Fibroblast of the aortic adventitia (primary cell): ENCODE results near the gene BCL11B. TPM values are rescaled to one million over a fixed set of nuclear protein-coding genes. Genes with fewer than 3 reads are reported as not detected.

Experiments
- DNase-seq: peaks from one replicate; pipeline ENCODE4 v3.0.0-alpha.2; 2010; ENCODE audit warnings: low read depth
- H3K4me3 ChIP-seq: 2 replicates; pipeline ENCODE4 v1.5.1; 2011; ENCODE audit warnings: low read depth, mild to moderate bottlenecking, control low read depth, low read length, moderate library complexity
- total RNA-seq: library from RNA; depleted of rRNA; stranded (reverse); fragments of >200 nt; gene quantifications from 2 replicates; pipeline ENCODE4 v1.2.3, GENCODE V29; 2012; ENCODE audit warnings: low replicate concordance
- TF ChIP-seq, protein P1 (sequence below): IDR thresholded peaks from 2 replicates; pipeline ENCODE4 v1.5.1; 2011; ENCODE audit warnings: mild to moderate bottlenecking, low read length, control low read depth, inconsistent platforms; ENCODE audit not compliant: insufficient read depth

Gene BCL11B
- total RNA-seq, 1 donor, result 0.09 TPM

DNA sequence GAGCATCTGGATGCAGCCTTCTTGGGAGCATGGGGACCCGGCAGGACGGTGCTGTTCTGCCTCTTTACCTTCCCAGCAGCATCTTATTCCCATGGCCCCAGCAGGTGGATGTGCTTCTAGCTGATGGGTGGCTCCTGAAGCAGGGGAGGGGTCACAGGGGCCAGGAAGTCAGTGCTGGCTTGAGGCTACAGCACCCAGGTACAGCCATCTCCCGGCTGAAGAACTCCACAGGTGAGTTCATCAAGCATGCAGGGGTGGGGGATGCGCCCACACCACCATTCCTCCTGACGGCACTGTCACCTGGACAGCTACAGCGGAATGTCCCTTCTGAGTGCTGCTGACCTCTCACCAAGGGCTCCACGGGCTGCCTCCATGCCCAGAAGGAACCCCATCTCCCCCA is 57.3 kb downstream of the BCL11B start:
- TF ChIP-seq, protein P1, sequence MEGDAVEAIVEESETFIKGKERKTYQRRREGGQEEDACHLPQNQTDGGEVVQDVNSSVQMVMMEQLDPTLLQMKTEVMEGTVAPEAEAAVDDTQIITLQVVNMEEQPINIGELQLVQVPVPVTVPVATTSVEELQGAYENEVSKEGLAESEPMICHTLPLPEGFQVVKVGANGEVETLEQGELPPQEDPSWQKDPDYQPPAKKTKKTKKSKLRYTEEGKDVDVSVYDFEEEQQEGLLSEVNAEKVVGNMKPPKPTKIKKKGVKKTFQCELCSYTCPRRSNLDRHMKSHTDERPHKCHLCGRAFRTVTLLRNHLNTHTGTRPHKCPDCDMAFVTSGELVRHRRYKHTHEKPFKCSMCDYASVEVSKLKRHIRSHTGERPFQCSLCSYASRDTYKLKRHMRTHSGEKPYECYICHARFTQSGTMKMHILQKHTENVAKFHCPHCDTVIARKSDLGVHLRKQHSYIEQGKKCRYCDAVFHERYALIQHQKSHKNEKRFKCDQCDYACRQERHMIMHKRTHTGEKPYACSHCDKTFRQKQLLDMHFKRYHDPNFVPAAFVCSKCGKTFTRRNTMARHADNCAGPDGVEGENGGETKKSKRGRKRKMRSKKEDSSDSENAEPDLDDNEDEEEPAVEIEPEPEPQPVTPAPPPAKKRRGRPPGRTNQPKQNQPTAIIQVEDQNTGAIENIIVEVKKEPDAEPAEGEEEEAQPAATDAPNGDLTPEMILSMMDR, result no peak
- no peak for DNase-seq
- H3K4me3 ChIP-seq, result no peak overlapping the region

DNA sequence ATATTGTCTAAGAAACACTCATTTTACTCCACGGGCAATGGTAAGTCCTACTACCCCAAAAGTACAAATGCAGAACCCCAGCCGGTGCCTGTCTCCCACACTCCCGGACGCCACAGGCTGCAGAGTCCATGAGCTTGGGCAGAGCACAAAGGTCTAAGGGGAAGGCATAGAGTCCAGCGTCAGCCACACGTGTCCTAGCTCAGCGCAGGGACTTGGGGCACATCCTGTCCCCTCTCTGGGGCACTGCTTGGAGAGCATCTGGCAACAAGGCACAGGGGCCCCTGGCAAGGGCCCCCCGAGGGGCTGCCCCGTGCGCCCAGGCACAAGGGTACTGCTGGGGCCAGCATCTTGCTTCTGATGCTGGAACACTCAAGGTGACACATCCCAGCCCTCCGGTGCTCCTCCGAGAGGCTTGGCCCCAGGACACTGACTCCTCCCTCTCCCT is 58.4 kb downstream of the BCL11B start:
- TF ChIP-seq, protein P1, result no peak
- H3K4me3 ChIP-seq, result no peak overlapping the region
- no peak for DNase-seq

DNA sequence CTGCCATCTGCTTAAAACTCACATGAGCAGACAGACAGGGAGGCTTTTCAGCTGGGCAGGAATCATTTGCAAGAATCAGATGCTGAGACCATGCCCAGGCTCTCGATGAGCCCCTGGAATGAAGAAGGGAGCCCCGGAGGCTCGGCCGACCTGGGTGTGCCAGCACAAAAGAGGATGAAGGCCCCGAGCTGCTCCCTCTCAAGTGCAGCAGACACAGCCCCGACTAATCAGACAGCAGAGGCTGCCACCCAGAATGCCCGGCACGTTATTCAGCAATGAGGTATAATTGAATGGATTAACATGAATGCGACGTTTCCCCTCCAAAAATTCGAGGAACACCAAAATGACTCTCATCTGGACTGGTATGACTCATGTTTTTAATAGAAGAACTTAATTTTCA is 58.9 kb downstream of the BCL11B start:
- DNase-seq, result no peak
- TF ChIP-seq, protein P1, result no peak
- no peak overlapping the region for H3K4me3 ChIP-seq

DNA sequence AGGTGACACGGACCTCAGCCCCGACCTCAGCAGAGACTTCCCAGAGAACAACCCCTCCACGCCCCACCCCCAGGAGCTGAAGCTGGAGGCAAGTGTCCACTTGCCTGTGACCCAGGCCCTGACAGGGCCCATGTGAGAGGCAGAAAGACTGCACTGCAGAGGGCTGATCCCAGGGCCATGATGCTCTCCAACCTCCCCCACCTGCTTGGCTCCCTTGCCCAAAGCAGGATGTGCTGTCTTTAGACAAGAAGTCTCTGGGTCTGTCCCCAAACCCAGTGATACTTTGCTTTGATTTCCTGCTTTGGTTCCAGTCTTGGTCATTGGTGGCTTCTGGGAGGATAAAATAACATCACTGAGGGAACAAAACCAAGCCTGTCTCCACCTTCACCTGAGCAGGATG is 59.4 kb downstream of the BCL11B start:
- no peak overlapping the region for H3K4me3 ChIP-seq
- DNase-seq, result no peak
- TF ChIP-seq, protein P1, result no peak

DNA sequence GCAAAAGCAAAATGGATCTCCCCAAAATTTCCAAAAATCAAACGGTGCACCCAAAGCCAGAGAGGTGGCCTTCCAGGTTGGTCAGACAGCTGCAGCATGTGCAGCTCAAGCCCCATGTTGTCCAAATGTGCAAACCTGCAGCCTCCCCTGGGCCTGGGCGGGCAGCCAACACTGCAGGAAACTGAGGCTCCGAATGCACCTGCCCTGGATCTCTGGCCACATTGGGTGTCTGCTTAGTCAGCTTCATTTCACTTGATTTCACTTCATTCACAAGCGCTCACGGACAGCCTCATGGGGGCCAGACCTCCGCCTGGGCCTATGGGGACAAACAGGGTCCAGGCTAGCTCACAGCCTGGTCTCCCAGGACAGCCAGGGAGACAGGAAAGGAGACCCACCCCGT is 59.8 kb downstream of the BCL11B start:
- DNase-seq, result no peak
- TF ChIP-seq, protein P1, result no peak
- no peak overlapping the region for H3K4me3 ChIP-seq

DNA sequence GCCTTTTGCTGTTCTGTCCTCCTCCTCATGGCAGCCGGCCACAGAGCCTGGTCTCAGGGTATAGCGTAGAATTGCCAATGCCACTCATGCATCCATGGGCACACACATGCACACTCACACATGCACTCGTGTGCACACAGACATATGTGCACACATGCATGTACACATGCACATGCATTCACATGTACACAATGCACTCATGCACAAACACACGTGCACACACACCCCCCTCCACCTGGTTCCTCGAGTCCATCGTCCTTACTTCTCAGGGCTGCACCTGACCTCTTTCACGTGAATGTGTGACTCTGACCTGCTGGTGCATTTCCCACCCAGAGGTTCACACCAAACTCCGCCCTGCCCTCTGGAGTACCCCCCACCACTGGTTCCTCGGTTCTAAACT is 60.6 kb downstream of the BCL11B start:
- no peak for DNase-seq
- H3K4me3 ChIP-seq, result no peak overlapping the region
- TF ChIP-seq, protein P1, result no peak

DNA sequence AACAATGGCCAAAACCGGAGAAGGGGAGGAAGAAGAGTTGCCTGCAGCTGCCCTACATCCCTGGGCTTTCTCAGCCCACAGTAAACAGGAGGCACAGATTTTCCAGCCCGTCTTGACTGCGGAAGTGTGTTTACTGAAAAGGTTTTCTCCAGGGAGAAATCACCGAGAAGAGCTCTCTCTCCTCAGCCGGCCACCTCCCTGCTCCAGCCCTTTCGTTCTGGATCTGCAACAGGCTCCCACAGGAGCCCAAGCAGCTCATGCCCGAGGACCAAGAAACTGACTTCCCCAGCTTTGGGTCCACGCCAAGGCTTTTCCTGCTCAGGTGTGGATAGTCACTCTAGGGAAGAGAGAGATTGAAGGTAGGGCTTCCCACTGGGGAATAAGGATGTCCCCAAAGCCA is 61.7 kb downstream of the BCL11B start:
- H3K4me3 ChIP-seq, result no peak overlapping the region
- DNase-seq, result no peak
- TF ChIP-seq, protein P1, result no peak
